Activated CD4-positive, CD25-positive, alpha-beta regulatory T cell (primary cell): ENCODE data around the gene GPI.

Source experiments
- DNase-seq, 4 experiments: peaks; one replicate each; lab custom pipeline; 2025; lab: John Stamatoyannopoulos, UW

GPI gene

DNA sequence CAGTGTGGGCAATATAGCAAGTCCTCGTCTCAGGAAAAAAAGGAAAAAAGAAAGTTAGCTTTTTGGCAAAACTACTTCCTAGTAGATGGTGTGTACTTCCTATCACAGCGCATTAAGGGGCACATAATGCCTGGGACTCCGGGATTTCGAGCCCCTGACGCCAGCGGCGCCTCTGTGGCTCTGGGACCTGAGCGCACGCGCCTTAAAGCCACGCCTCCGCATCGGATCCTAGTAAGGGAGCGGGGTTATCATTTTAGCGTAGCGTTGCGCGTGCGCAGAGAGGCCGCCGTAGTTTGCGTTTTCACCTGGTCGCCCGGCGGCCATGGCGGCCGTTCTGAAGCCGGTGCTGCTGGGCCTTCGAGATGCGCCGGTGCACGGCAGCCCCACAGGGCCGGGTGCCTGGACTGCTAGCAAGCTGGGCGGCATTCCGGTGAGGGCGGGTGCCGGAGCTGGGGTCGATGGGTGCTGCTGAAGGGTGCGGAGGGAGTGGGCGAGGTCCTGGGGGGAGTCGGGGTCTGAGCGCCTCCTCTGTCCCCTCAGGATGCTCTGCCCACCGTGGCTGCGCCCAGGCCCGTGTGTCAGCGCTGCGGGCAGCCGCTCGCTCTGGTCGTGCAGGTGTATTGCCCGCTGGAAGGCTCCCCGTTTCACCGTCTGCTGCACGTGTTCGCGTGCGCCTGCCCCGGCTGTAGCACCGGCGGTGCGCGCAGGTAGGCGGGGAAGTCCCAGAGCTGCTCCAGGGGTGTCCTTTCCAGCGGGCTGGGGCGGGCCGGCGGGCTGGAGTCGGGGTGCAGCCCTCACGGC is 39.3 kb downstream of the GPI start, which contains the start of gene PDCD2L:
Gene PDCD2L (plus strand): TSS at position 291 of the 801 bp plus-strand sequence. CDS start 32 bp downstream, at position 323.
- DNase-seq = peak; percentile 80 to 82 (median 80)

GRCh38 chr19:34405892-34406660 is 41.1 kb downstream of the GPI start:
- DNase-seq = no peak

DNA sequence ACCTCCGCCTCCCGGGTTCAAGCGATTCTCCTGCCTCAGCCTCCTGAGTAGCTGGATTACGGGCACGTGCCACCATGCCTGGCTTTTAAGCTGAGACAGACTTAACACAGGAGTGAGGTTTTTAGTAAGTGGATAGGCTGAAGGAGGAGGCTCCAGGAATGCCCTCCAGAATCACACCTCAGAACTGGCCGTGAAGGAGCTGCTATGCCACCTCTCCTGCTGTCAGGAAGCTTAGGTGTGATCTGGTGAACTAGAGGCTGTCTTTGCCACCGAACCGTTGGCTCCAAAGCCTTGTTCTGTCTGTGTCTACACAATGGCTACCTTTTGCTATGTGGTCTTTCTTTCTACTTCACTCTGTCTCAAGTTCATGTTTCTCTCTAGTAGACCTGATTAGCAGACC is 43.4 kb downstream of the GPI start:
- no peak for DNase-seq

DNA sequence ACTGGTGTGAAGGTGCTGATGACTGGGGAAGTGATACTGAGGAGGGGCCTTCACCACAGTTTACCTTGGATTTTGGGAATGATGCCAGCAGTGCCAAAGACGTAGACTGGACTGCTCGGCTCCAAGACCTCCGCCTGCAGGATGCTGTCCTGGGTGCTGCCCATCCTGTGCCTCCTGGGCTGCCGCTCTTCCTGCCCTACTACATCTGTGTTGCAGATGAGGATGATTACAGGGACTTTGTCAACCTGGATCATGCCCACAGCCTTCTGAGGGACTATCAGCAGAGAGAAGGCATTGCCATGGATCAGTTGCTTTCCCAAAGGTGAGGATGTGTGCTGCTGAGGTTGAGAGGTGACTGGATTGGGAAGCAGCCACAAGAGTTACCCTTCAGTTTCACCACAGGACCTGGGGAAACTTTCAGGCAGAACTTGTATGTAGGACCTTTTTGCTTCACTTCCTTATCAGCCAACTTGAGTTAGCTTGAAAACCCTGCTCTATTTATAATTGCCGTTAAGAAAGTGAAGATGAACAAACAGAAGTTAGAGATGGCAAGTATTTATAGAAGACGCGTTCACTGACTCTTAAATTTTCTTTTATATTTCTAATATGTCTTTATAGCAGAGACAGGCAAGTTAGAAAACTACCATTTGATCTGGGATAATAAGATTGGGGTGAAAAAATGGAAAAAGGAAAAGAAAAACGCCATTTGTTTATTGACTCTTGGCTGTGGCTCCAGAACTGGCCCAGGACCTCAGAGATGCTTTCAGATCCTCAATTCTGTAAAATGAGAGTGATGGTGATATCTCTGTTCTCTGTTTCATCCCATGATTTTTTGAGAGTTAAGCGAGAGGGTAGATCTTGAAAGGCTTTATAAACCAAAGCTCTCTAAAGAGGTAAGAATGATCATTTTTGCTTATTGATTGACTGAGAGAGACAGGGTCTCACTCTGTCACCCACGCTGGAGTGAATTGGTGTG is 44.5 kb downstream of the GPI start:
- DNase-seq = no peak

- no peak for DNase-seq
Observed at GRCh38 chr19:34411216-34411615, 46.2 kb downstream of the GPI start.

DNA sequence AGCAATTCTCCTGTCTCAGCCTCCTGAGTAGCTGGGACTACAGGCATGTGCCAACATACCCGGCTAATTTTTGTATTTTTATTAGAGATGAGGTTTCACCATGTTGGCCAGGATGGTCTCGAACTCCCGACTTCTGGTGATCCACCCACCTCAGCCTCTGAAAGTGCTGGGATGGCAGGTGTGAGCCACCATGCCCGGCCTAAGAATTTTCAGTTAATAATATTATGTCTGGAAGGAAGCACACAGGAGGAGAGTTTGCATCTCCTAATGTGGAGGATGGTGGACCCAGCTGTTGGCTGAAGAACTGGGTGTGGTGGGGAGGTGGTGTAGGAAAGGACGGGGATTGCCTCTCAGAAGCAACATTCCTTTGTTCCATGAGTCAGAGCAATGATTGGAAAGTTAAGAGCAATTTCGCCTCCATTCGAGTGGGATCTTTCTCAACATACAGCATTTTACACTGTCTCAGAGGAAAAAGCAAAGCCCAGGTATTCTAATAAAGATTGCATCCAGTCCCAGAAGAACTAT is 51.1 kb downstream of the GPI start:
- DNase-seq = no peak

DNA sequence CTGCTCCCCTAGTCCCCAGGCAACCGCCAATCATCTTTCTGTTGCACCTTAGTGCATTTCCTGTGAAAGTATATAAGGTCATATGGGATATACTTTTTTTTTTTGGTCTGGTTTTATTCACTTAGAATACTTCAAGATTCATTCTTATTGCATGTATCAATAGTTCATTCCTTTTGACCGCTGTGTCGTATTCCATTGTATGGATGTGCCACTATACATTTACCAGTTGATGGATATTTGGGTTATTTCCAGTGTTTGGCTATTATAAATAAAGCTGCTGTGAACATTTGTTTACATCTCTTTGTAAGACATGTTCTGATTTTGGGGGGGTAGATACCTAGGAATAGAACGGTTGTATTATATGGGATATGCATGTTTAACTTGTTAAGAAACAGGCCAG is 53.3 kb downstream of the GPI start:
- DNase-seq = no peak

DNA sequence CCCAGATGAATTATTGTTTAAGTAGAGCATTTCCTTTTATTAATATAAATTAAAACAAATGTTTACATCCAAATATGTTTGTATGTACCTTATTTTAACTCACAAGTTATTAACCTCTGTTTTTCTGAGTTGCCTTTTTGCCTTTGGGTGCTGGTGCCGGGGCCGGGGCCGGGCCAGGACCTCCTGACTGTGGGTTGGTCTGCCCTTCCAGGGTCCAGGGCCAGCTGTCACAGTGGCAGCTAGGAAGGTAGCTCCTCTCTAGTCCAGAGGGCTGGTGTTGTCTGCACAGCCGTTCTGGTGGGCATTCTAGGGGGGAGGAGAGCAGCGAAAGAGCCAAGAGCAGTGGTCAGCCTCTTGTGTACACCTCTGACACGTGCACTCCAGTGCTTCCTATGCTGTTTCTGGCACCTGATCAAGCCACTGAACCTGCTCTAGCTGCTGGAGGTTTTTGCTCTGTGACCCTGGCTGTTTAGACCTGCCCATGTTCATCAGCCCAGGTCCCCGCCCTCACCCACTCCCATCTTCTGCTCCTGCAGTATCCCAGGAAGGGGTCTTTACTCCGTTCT is 61.2 kb downstream of the GPI start:
- no peak for DNase-seq

GRCh38 chr19:34428549-34429285 is 63.7 kb downstream of the GPI start:
- DNase-seq = peak in 2 of 4 experiments; percentile 16 to 28

DNA sequence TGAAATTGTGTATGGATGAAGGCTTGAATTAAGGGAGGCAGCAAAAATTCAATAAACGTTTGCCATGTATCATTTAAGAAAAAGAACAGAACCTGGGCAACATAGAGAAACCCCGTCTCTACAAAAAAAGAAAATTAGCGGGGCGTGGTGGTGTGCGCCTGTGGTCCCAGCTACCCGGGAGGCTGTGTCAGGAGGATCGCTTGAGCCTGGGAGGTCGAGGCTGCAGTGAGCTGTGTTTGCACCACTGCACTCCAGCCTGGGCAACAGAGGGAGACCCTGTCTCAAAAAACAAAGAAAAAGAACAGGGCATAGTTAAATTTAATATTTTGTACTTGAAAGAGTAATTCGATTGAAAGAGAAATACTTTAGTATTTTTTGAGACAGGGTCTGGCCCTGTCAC is 64.6 kb downstream of the GPI start:
- no peak for DNase-seq

DNA sequence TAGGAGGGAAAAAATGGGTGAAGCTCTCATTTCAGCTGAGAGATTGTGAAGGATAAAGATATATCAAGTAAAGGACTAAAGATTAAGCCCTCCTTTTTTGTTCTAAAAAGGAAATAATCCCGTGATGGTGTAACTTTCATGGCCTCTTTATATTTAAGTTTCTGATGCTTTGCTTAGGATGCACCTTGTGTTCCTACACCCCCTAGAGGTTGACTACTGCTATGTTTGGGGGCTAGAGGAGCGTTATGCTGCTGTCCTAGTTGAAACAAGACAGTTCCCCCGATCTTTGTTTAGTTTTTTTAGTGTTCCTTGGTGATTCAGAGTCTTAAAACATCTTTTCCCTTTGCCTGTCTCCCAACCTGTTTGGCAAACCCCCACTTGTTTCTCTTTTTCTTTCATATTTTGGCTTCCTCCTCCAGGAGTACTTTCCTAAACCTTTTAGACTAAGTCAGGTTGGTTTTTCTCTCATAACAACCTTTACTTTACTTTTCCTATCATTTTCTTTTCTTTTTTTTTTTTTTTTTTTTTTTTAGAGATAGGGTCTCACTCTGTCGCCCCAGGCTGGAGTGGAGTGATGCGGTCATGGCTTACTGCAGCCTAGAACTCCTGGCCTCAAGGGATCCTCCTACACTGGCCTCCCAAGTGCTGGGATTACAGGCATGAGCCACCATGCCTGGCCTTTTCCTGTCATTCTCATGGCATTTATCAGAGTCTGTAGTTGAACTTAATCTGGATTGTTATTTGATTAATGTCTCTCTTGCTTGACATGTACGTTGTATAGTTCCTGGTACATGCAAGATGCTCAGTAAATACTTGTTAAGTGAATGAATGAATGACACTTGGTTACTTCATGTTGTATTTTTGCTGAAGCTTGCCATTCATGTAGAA is 66.0 kb downstream of the GPI start:
- peak in 1 of 4 experiments; percentile 5 for DNase-seq

- DNase-seq = no peak
Observed at GRCh38 chr19:34431681-34432402, 66.8 kb downstream of the GPI start.

- no peak for DNase-seq
Observed at GRCh38 chr19:34432797-34433196, 67.8 kb downstream of the GPI start.

GRCh38 chr19:34436716-34437115 is 71.7 kb downstream of the GPI start:
- DNase-seq = no peak

- no peak for DNase-seq
Observed at GRCh38 chr19:34448191-34448590, 83.2 kb downstream of the GPI start.
